SK-N-SH treated with all-trans-retinoic acid at 6 μM for 48 hours (cell line): Measurements from ENCODE around the gene TMX3.

ENCODE experiments used
- ARNTL ChIP-seq: fragments of 450-650 bp; formaldehyde crosslinking; IDR thresholded peaks from 2 replicates; pipeline ENCODE4 v1.5.0; 2020; ENCODE audit warnings: low read depth, mild to moderate bottlenecking, moderate library complexity, borderline replicate concordance
- BACH2 ChIP-seq: fragments of 250-450 bp; sonication (Bioruptor Pico); IDR thresholded peaks from 2 replicates; pipeline ENCODE4 v1.9.0; 2021; ENCODE audit warnings: mild to moderate bottlenecking, borderline replicate concordance
- CREB5 ChIP-seq: fragments of 250-450 bp; sonication (Bioruptor Pico); IDR thresholded peaks from 2 replicates; pipeline ENCODE4 v1.5.1; 2020; ENCODE audit warnings: low read depth, mild to moderate bottlenecking, moderate library complexity
- CSDC2 ChIP-seq: fragments of 250-450 bp; sonication (Bioruptor Pico); IDR thresholded peaks from 2 replicates; pipeline ENCODE4 v1.5.0; 2020; ENCODE audit warnings: mild to moderate bottlenecking, moderate library complexity
- CSRNP3 ChIP-seq: fragments of 250-450 bp; sonication (Bioruptor Pico); IDR thresholded peaks from 2 replicates; pipeline ENCODE4 v1.5.1; 2021; ENCODE audit warnings: mild to moderate bottlenecking, moderate library complexity
- OSR1 ChIP-seq: fragments of 250-450 bp; sonication (Bioruptor Pico); IDR thresholded peaks from 2 replicates; pipeline ENCODE4 v1.8.0; 2022; ENCODE audit warnings: moderate library complexity, mild to moderate bottlenecking, inconsistent platforms
- PATZ1 ChIP-seq: fragments of 250-450 bp; sonication (Bioruptor Pico); IDR thresholded peaks from 2 replicates; pipeline ENCODE4 v1.8.0; 2020; ENCODE audit warnings: mild to moderate bottlenecking, moderate library complexity, borderline replicate concordance
- RARB ChIP-seq: fragments of 250-450 bp; sonication (Bioruptor Pico); IDR thresholded peaks from 2 replicates; pipeline ENCODE4 v1.8.0; 2021; ENCODE audit warnings: mild to moderate bottlenecking, moderate library complexity
- SNAI2 ChIP-seq: fragments of 250-450 bp; sonication (Bioruptor Pico); IDR thresholded peaks from 2 replicates; pipeline ENCODE4 v1.5.0; 2020; ENCODE audit warnings: mild to moderate bottlenecking, moderate library complexity
- TOX ChIP-seq: fragments of 250-450 bp; sonication (Bioruptor Pico); IDR thresholded peaks from 2 replicates; pipeline ENCODE4 v1.8.0; 2021; ENCODE audit warnings: mild to moderate bottlenecking, moderate library complexity, borderline replicate concordance
- TSHZ2 ChIP-seq: fragments of 250-450 bp; sonication (Bioruptor Pico); IDR thresholded peaks from 2 replicates; pipeline ENCODE4 v1.5.0; 2020; ENCODE audit warnings: mild to moderate bottlenecking, moderate library complexity
- ZFP30 ChIP-seq: fragments of 450-650 bp; formaldehyde crosslinking; IDR thresholded peaks from 2 replicates; pipeline ENCODE4 v1.5.0; 2022; ENCODE audit warnings: mild to moderate bottlenecking, moderate library complexity
- ZNF565 ChIP-seq: fragments of 450-650 bp; formaldehyde crosslinking; conservative IDR thresholded peaks from 2 replicates; pipeline ENCODE4 v1.5.0; 2020; ENCODE audit warnings: low read depth, mild to moderate bottlenecking, moderate library complexity
- TF ChIP-seq, protein P1 (sequence below): fragments of 250-450 bp; sonication (Bioruptor Pico); IDR thresholded peaks from 2 replicates; pipeline ENCODE4 v1.8.0; 2021; ENCODE audit warnings: low read depth, mild to moderate bottlenecking, moderate library complexity, borderline replicate concordance

- TF ChIP-seq PATZ1: no peak
- no peak for TF ChIP-seq ZNF565 (CRISPR knock-in tag)
- no peak for TF ChIP-seq CREB5 (CRISPR knock-in tag)
- no peak for TF ChIP-seq TSHZ2 (CRISPR knock-in tag)
- no peak for TF ChIP-seq ARNTL (CRISPR knock-in tag)
- no peak for TF ChIP-seq OSR1
- TF ChIP-seq TOX (CRISPR knock-in tag): no peak
- no peak for TF ChIP-seq ZFP30 (CRISPR knock-in tag)
- TF ChIP-seq CSRNP3: no peak
- no peak for TF ChIP-seq RARB (CRISPR knock-in tag)
- TF ChIP-seq BACH2 (CRISPR knock-in tag): no peak
- TF ChIP-seq CSDC2 (CRISPR knock-in tag): no peak
- TF ChIP-seq SNAI2 (CRISPR knock-in tag): no peak
- TF ChIP-seq, protein P1, sequence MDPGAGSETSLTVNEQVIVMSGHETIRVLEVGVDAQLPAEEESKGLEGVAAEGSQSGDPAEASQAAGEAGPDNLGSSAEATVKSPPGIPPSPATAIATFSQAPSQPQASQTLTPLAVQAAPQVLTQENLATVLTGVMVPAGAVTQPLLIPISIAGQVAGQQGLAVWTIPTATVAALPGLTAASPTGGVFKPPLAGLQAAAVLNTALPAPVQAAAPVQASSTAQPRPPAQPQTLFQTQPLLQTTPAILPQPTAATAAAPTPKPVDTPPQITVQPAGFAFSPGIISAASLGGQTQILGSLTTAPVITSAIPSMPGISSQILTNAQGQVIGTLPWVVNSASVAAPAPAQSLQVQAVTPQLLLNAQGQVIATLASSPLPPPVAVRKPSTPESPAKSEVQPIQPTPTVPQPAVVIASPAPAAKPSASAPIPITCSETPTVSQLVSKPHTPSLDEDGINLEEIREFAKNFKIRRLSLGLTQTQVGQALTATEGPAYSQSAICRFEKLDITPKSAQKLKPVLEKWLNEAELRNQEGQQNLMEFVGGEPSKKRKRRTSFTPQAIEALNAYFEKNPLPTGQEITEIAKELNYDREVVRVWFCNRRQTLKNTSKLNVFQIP: no peak
Measured at GRCh38 chr18:68660354-68661183, 54.3 kb downstream of the TMX3 start.
